GM18951 (cell line): ENCODE measurements around the gene KIRREL2.
"Not testable (repeated sequence)": the region's sequence is repeated elsewhere in the genome, so short reads cannot be mapped to it uniquely, and the experiment has no call there.

Experiments
- POLR2A ChIP-seq: IDR thresholded peaks from 4 replicates; pipeline ENCODE4 v1.6.1; 2011; ENCODE audit warnings: mild to moderate bottlenecking; ENCODE audit not compliant: insufficient read length, insufficient read depth; ENCODE audit errors: extremely low read depth
- in situ Hi-C: fragments of 300-500 bp; cut with MboI; formaldehyde crosslinking; loops from one replicate; pipeline ENCODE4 v1.12.0; 2022; ENCODE audit warnings: low sequenced_read_pairs, mixed read lengths, inconsistent platforms; ENCODE audit not compliant: unreplicated experiment

KIRREL2 gene

GRCh38 chr19:35869327-35870123 is 12.8 kb downstream of the KIRREL2 start:
- in situ Hi-C loops, result no loop called here
- TF ChIP-seq POLR2A, result no peak

GRCh38 chr19:35870124-35870736 is 13.5 kb downstream of the KIRREL2 start:
- in situ Hi-C loops, result not testable (repeated sequence)

- TF ChIP-seq POLR2A, result no peak
- in situ Hi-C loops, result no loop called here
Observed at GRCh38 chr19:35870798-35871197, 14.1 kb downstream of the KIRREL2 start.

- in situ Hi-C loops, result no loop called here
- no peak for TF ChIP-seq POLR2A
Observed at GRCh38 chr19:35871611-35872010, 14.9 kb downstream of the KIRREL2 start.

- in situ Hi-C loops, result no loop called here
- no peak for TF ChIP-seq POLR2A
Observed at GRCh38 chr19:35872180-35872579, 15.5 kb downstream of the KIRREL2 start.

- no peak for TF ChIP-seq POLR2A
Observed at GRCh38 chr19:35874392-35874930, 17.8 kb downstream of the KIRREL2 start.

GRCh38 chr19:35879068-35879467 is 22.4 kb downstream of the KIRREL2 start:
- no peak for TF ChIP-seq POLR2A
- in situ Hi-C loops, result no loop called here

More at GRCh38 chr19:35874392-35874930, 17.8 kb downstream of the KIRREL2 start:
- in situ Hi-C loops, result no loop called here

- no peak for TF ChIP-seq POLR2A
- in situ Hi-C loops, result no loop called here
Observed at GRCh38 chr19:35879770-35880317, 23.1 kb downstream of the KIRREL2 start.

- in situ Hi-C loops, result no loop called here
- TF ChIP-seq POLR2A, result no peak
Observed at GRCh38 chr19:35882114-35882832, 25.6 kb downstream of the KIRREL2 start.

GRCh38 chr19:35883882-35884281 is 27.2 kb downstream of the KIRREL2 start:
- in situ Hi-C loops, result no loop called here
- TF ChIP-seq POLR2A, result no peak

GRCh38 chr19:35885225-35885738 is 28.6 kb downstream of the KIRREL2 start:
- in situ Hi-C loops, result loop anchor here (5.0 kb wide), 1 partner anchor 47 kb away; no protein-coding TSS in a partner anchor
- TF ChIP-seq POLR2A, result no peak

GRCh38 chr19:35885904-35886303 is 29.2 kb downstream of the KIRREL2 start:
- in situ Hi-C loops, result loop anchor here (5.0 kb wide), 1 partner anchor 46 kb away; no protein-coding TSS in a partner anchor

GRCh38 chr19:35887197-35887596 is 30.5 kb downstream of the KIRREL2 start:
- in situ Hi-C loops, result loop anchor here (5.0 kb wide), 1 partner anchor 45 kb away; no protein-coding TSS in a partner anchor
- peak; percentile 10 for TF ChIP-seq POLR2A

More at GRCh38 chr19:35885904-35886303, 29.2 kb downstream of the KIRREL2 start:
- TF ChIP-seq POLR2A, result no peak

- in situ Hi-C loops, result loop anchor here (5.0 kb wide), 1 partner anchor 44 kb away; no protein-coding TSS in a partner anchor
- no peak for TF ChIP-seq POLR2A
Observed at GRCh38 chr19:35888398-35888797, 31.7 kb downstream of the KIRREL2 start.
